Naive thymus-derived CD8-positive, alpha-beta T cell (primary cell): ENCODE results near the gene GUCY1A2. TPM values are rescaled to one million over a fixed set of nuclear protein-coding genes. Genes with fewer than 3 reads are reported as not detected.

Source experiments
- ATAC-seq, 2 donors: fragments of 150-1000 bp; cut with Tn5 transposase in 1 of 2; sonication (Bioruptor Pico), chemical (Tn5 transposase) in 1 of 2; 1 replicate in 1 of 2; 2 replicates in 1 of 2; pipeline ENCODE4 v1.10.0; 2021; ENCODE audit warnings: mild to moderate bottlenecking in 2 of 2, moderate library complexity in 2 of 2
- POLR2A ChIA-PET: fragments of 350-600 bp; sonication (Branson Sonifier 250); formaldehyde crosslinking; loops from one replicate; lab custom pipeline; 2021; ENCODE audit warnings: antibody characterized with exemption; lab: Charles Lee
- DNase-seq, 10 donors: peaks; one replicate each; pipeline versions ENCODE4 v3.0.0 to v3.0.0-alpha.2; 2020 to 2022
- H3K27ac Mint-ChIP-seq, 10 donors: one replicate each; pipeline ENCODE4 v1.8.0; 2020 to 2022; ENCODE audit warnings: mild to moderate bottlenecking in 10 of 10, mixed read lengths in 10 of 10, moderate library complexity in 4 of 10, inconsistent platforms in 1 of 10
- H3K27me3 Mint-ChIP-seq, 5 donors: one replicate each; pipeline ENCODE4 v1.8.0; 2021 to 2022; ENCODE audit warnings: mixed read lengths in 5 of 5
- H3K36me3 Mint-ChIP-seq, 3 donors: one replicate each; pipeline ENCODE4 v1.8.0; 2020 to 2022; ENCODE audit warnings: mixed read lengths in 3 of 3, mild to moderate bottlenecking in 2 of 3, inconsistent platforms in 1 of 3
- H3K4me1 Mint-ChIP-seq, 4 donors: one replicate each; pipeline ENCODE4 v1.8.0; 2021 to 2022; ENCODE audit warnings: mixed read lengths in 4 of 4
- H3K4me3 Mint-ChIP-seq, 10 donors: one replicate each; pipeline ENCODE4 v1.8.0; 2020 to 2022; ENCODE audit warnings: mild to moderate bottlenecking in 10 of 10, mixed read lengths in 10 of 10, moderate library complexity in 6 of 10, inconsistent platforms in 1 of 10
- H3K9me3 Mint-ChIP-seq, 9 donors: one replicate each; pipeline ENCODE4 v1.8.0; 2020 to 2022; ENCODE audit warnings: mixed read lengths in 9 of 9, mild to moderate bottlenecking in 3 of 9, inconsistent platforms in 1 of 9, moderate library complexity in 1 of 9
- polyA plus RNA-seq, 3 donors: library from polyadenylated mRNA; unstranded; fragments of 300-500 nt; fragmentation: Illumina TruSeq; gene quantifications; one replicate each; pipeline ENCODE4 v1.2.3, GENCODE V29; 2021
- total RNA-seq, 8 experiments: library from RNA in 2 of 8; stranded (reverse) in 2 of 8; gene quantifications; one replicate each; pipeline ENCODE4 v1.2.3 and lab custom pipeline; 2021 to 2026

Gene GUCY1A2
- total and polyA plus RNA-seq, 5 experiments from 2014 or later, result not detected

DNA sequence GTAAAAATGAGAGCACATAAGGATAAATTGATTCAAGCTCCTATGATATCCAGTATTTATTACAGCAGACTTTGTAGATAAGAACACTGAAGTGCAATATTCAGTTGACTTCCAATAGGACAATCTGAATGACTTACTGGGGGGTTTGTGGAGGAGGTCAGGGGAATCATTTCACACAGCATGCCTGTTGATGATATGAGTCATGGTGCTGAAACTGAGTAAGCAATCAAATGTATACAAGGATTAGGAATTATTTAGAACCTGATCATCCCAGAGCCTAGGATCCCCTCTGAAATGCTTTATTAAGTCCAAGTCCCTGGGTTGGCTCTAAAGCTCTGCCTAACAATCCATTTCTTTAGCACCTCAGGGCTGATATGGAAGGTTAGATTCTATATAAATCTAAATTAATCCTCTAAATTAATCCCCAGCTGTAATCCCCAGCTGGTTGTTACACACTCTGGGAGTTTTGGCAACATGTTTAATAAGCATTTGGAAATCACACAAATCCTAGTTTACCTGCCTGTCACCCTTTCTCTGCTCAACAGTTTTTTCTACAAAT lies 326.4 kb downstream of the GUCY1A2 start:
- Mint-ChIP-seq H3K4me3 (no peak overlapping the region), H3K27ac (no peak overlapping the region), H3K4me1 (no peaks in the 10 kb centered on the region), H3K27me3 (no peaks in the 10 kb centered on the region), H3K9me3 (peaks cover 0 to 23% (median 6%) of the 10 kb centered on the region in 9 donors), H3K36me3 (no peaks in the 10 kb centered on the region)
- POLR2A ChIA-PET, result no interaction called here
- ATAC-seq, result no peak
- DNase-seq, result no peak

DNA sequence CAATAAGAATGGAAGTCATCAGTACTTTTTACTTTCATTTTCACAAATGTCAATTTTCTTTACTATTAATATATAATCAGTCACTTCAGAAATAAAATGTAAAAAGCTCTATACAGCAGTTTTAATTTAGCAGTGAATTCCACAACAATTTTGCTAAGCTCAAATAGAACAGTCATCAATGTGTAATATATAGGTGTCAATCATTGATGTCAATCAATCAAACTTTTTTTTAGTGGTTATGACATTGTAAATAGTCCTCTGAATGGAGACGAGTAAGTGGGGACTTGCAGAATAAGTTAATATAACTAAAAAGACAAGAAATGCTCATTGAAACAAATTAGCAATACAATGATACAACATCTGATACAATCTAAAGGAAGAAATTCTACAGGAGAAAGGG lies 327.4 kb downstream of the GUCY1A2 start:
- Mint-ChIP-seq H3K27ac (no peak overlapping the region), H3K4me3 (no peak overlapping the region), H3K27me3 (no peaks in the 10 kb centered on the region), H3K4me1 (no peaks in the 10 kb centered on the region), H3K9me3 (peaks cover 0 to 22% (median 6%) of the 10 kb centered on the region in 9 donors), H3K36me3 (no peaks in the 10 kb centered on the region)
- POLR2A ChIA-PET, result no interaction called here
- no peak for ATAC-seq
- no peak for DNase-seq

DNA sequence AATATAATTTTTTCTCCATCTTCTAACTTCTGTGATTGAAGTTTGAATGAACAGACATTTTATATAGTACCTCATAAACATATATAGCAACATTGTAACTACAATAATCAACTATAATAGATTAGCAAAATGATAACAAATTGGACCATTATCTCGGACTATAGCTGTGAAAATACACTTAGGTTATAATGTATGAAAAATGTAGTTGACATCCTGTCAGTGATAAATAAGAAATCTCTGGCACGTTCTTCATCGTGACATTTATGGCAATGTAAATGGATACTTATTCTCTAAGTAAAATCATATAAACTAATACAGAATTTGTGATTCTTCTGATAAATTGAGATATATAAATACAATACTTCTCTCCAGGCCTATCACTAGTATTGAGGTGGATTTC lies 333.3 kb downstream of the GUCY1A2 start:
- Mint-ChIP-seq H3K4me3 (no peak overlapping the region), H3K27me3 (no peaks in the 10 kb centered on the region), H3K36me3 (no peaks in the 10 kb centered on the region), H3K9me3 (peaks cover 0 to 14% (median 3%) of the 10 kb centered on the region in 9 donors), H3K27ac (no peak overlapping the region), H3K4me1 (no peaks in the 10 kb centered on the region)
- POLR2A ChIA-PET, result no interaction called here
- ATAC-seq, result no peak
- no peak for DNase-seq

DNA sequence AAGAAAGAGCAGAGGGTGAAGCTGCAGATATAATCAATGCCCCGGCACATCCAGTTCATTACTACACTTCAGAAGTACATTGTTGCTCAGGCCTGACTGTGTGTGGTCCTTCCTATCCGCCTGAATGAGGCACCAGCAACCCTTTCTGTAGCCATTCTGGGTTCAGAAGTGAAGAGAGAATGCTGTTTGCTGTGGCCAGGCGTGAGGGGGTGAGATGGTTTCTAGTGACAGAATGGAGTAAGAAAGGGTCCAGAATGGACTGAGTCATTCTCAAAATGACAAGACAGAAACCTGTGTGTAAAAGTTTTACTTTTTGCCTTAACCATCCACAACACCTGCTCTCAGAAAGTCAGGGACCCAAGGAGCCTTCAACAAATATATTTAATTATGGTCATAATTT lies 334.8 kb downstream of the GUCY1A2 start:
- Mint-ChIP-seq H3K27me3 (no peaks in the 10 kb centered on the region), H3K9me3 (peaks cover 0 to 5% (median 0%) of the 10 kb centered on the region in 9 donors)
- POLR2A ChIA-PET, result no interaction called here

DNA sequence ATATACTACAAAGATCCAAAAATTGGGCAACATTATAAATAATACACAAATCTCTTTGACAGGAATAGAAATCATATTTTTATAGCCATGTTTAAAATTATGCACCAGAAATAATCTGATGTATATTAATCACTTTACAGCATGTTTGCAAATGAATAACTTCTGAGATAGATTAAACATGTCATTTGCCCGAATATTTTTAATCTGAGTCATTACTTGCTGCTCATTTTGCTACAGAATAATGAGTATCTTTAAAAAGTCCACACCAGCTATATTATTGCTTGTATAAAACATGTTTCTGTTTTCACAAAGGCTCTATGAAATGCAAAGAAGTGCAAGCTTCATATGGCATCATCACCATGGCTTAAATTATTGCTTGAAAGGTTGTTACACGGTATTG lies 336.8 kb downstream of the GUCY1A2 start:
- no peak for ATAC-seq

More for the DNA sequence above, 334.8 kb downstream of the GUCY1A2 start:
- no peak overlapping the region for H3K27ac Mint-ChIP-seq
- H3K4me1 Mint-ChIP-seq, result no peaks in the 10 kb centered on the region
- no peak overlapping the region for H3K4me3 Mint-ChIP-seq
- ATAC-seq (no peak), DNase-seq (no peak)
- no peaks in the 10 kb centered on the region for H3K36me3 Mint-ChIP-seq

DNA sequence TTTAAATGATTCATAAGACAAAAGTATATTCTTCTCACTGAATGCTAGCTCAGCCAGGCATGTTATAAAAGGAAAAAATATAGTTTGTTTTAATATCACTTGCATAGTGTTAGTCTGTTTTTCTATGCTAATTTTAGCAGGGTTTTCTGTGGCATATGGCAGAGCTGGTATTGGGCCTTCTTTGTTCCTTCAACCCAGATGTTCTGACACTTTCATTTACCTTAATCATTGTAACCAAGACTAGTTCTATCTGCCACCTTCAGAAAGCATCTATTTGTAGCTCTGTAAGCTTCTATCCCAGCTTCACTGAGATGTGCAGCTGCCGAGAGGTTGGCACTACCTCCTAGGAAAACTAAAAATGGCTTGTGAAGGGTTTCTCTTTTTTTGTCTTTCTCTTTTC lies 338.7 kb downstream of the GUCY1A2 start:
- Mint-ChIP-seq H3K36me3 (no peaks in the 10 kb centered on the region), H3K4me3 (no peak overlapping the region), H3K4me1 (no peaks in the 10 kb centered on the region), H3K27me3 (no peaks in the 10 kb centered on the region), H3K27ac (no peak overlapping the region), H3K9me3 (peaks cover 0 to 3% (median 0%) of the 10 kb centered on the region in 9 donors)
- no peak for DNase-seq
- POLR2A ChIA-PET, result no interaction called here
- no peak for ATAC-seq

More for the DNA sequence above, 336.8 kb downstream of the GUCY1A2 start:
- Mint-ChIP-seq H3K27me3 (no peaks in the 10 kb centered on the region), H3K27ac (no peak overlapping the region), H3K4me1 (no peaks in the 10 kb centered on the region), H3K9me3 (peaks cover 0 to 3% (median 0%) of the 10 kb centered on the region in 9 donors), H3K36me3 (no peaks in the 10 kb centered on the region), H3K4me3 (no peak overlapping the region)
- no peak for DNase-seq
- POLR2A ChIA-PET, result no interaction called here

DNA sequence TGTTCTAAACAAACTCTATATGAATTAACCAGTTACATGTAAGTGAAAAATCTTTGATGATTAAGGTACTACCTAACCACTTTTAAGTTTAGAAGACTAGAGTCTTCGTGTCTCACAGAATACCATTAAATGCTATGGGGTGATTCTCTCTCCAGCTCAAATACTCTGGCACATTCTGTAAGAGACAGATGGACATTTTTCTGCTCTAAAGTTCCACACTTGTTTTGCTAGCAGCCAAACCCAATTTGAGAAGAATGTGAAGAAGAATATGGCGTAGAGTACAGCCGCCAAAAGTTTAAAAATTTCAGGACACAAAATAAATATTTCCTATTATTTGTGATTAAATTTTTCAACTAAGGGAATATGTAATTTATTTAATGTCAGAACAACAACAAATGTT lies 339.1 kb downstream of the GUCY1A2 start:
- ATAC-seq, result no peak
- Mint-ChIP-seq H3K27me3 (no peaks in the 10 kb centered on the region), H3K9me3 (peaks cover 0 to 3% (median 0%) of the 10 kb centered on the region in 9 donors), H3K4me1 (no peaks in the 10 kb centered on the region), H3K27ac (no peak overlapping the region), H3K36me3 (no peaks in the 10 kb centered on the region), H3K4me3 (no peak overlapping the region)
- no peak for DNase-seq
- POLR2A ChIA-PET, result no interaction called here

DNA sequence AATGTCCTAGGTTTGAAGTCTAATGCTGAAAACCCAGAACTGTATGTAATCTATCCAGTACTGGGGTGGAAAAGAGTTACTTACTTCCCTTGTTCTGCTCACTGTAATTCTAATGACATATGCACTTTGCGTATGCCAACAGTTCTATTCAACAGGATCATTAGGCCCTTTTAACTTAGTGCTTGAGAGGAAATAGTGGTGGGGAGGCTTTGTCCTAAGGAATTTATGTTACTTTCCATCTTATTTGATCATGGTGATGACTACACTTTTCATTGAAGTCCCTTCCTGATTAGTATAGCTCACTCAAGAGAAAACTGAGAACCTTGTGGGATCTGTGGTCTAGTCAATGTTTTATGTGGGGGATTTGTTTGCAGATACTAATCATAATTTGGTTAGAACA lies 348.2 kb downstream of the GUCY1A2 start:
- POLR2A ChIA-PET, result no interaction called here

DNA sequence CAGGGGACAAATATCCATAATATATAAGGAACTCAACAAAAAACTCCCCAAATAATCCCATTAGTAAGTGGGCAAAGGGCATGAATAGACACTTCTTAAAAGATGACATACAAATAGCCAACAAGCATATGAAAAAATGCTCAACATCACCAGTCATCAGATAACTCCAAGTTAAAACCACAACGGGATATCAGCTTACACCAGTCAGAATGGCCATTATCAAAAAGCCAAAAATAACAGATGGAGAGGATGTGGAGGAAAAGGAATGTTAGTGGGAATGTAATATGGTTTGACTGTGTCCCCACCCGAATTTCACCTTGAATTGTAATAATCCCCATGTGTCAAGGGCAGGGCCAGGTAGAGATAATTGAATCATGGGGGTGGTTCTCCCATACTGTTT lies 350.1 kb downstream of the GUCY1A2 start:
- H3K36me3 Mint-ChIP-seq, result no peaks in the 10 kb centered on the region
- H3K27me3 Mint-ChIP-seq, result no peaks in the 10 kb centered on the region
- POLR2A ChIA-PET, result no interaction called here
- ATAC-seq (no peak), DNase-seq (no peak)
- no peak overlapping the region for H3K4me3 Mint-ChIP-seq
- no peak overlapping the region for H3K27ac Mint-ChIP-seq
- H3K9me3 Mint-ChIP-seq, result peaks cover 0 to 16% (median 8%) of the 10 kb centered on the region in 9 donors
- H3K4me1 Mint-ChIP-seq, result no peaks in the 10 kb centered on the region

More for the DNA sequence above, 348.2 kb downstream of the GUCY1A2 start:
- no peak for DNase-seq
- Mint-ChIP-seq H3K4me3 (no peak overlapping the region), H3K27ac (no peak overlapping the region), H3K9me3 (peaks cover 0 to 16% (median 5%) of the 10 kb centered on the region in 9 donors), H3K27me3 (no peaks in the 10 kb centered on the region), H3K36me3 (no peaks in the 10 kb centered on the region), H3K4me1 (no peaks in the 10 kb centered on the region)
- ATAC-seq, result no peak

DNA sequence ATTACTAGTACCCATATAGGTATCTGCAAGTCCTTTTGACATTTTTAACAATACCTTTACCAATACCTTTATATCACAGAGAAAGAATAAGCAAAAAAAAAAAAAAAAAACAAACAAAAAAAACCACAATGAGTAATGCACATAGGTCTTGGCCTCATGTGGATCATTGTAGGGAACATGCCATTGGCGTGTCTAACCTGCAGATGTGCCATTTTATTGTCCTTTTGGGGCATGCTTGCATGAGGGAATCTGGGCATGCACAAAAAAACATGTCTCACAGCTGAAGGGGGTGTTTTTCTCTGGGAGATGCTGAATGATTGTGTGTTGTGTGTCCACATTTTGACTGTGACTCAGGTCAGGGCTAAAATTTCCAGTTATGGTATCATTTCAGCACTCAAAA lies 361.6 kb downstream of the GUCY1A2 start:
- no peak overlapping the region for H3K27ac Mint-ChIP-seq
- POLR2A ChIA-PET, result no interaction called here
- ATAC-seq (no peak), DNase-seq (no peak)
- H3K27me3 Mint-ChIP-seq, result no peaks in the 10 kb centered on the region
- no peaks in the 10 kb centered on the region for H3K36me3 Mint-ChIP-seq
- H3K9me3 Mint-ChIP-seq, result peaks cover 0 to 22% (median 5%) of the 10 kb centered on the region in 9 donors
- H3K4me1 Mint-ChIP-seq, result no peaks in the 10 kb centered on the region
- no peak overlapping the region for H3K4me3 Mint-ChIP-seq

DNA sequence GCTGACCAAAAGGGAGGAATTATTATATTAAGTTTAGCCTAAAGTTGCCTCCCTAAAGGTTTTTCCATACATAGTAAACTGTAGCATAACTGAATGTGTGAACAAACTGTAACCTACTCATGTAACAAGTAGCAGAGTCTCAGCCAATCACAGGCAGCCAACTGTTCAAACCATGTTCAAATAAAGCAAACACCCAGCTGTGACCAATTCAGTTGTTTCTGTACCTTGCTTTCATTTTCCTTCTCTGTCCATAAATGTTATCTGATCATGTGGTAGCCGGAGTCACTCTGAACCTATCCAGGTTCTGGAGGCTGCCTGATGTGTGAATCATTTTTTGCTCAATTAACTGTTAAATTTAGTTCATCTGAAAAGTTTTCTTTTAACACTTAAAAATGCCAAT lies 373.5 kb downstream of the GUCY1A2 start:
- Mint-ChIP-seq H3K4me1 (no peaks in the 10 kb centered on the region), H3K27me3 (no peaks in the 10 kb centered on the region), H3K36me3 (peaks cover 0 to 5% (median 0%) of the 10 kb centered on the region in 3 donors), H3K27ac (no peak overlapping the region), H3K4me3 (no peak overlapping the region), H3K9me3 (peaks cover 0 to 21% (median 12%) of the 10 kb centered on the region in 9 donors)
- ATAC-seq, result no peak
- no peak for DNase-seq
- POLR2A ChIA-PET, result no interaction called here

DNA sequence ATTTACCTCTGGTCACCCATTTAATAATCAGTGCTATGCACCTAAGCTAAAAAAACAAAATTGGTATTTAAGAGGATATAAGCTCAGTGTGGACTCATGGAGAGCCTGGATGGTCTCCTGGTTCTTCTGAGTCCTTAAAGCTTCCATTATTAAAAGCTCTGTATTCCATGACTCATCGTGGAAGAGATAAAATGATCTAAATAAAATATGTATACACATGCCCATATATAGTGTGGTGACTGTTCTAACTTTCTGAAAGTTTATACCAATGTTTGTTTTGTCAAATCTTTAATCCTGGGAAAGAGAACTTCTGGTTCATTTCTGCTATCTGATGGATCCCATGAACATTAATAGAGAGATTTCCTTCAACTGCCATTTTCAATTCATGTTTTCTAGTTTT lies 375.9 kb downstream of the GUCY1A2 start:
- no peak overlapping the region for H3K27ac Mint-ChIP-seq
- no peaks in the 10 kb centered on the region for H3K27me3 Mint-ChIP-seq
- H3K9me3 Mint-ChIP-seq, result peaks cover 0 to 19% (median 14%) of the 10 kb centered on the region in 9 donors
- H3K4me3 Mint-ChIP-seq, result no peak overlapping the region
- POLR2A ChIA-PET, result no interaction called here
- H3K4me1 Mint-ChIP-seq, result no peaks in the 10 kb centered on the region
- ATAC-seq (no peak), DNase-seq (no peak)
- peaks cover 0 to 5% (median 0%) of the 10 kb centered on the region in 3 donors for H3K36me3 Mint-ChIP-seq

DNA sequence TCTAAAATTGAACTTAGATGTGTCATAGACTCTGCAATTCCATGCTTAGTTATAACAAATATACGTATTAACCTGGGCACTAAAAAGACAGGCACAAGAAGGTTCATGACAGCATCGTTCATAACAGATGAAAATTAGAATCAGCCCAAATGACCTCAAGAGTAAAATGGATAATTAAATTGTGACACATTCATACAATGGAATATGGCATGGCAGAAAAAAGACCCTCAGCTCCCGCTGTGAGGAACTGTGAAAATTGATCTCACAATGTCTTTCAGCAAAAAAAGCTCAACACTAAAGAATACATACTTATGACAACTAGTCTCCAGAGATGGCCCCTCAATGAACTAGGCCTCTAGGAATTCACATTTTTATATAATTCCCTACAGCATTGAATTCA lies 386.0 kb downstream of the GUCY1A2 start:
- Mint-ChIP-seq H3K9me3 (peaks cover 2 to 26% (median 4%) of the 10 kb centered on the region in 9 donors), H3K27ac (no peak overlapping the region), H3K4me3 (no peak overlapping the region), H3K36me3 (no peaks in the 10 kb centered on the region), H3K27me3 (no peaks in the 10 kb centered on the region), H3K4me1 (no peaks in the 10 kb centered on the region)
- POLR2A ChIA-PET, result no interaction called here
- DNase-seq (no peak), ATAC-seq (no peak)

DNA sequence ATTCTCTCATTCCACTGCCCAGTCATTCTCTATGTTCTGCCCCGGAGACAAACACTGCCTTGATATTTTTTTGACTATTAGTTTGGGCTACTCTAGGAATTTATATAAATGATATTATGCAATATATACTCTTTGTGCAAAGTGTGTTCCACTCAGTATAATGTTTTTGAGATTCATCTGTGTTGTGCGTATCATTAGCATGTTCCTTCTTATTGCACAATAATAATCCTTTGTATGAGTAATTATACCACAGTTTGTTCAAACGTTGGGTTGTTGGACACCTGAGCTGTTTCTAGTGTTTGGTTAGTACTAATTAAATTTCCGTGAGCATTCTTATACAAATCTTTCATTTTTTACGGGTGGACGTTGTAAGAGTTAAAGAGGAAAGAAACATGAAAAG lies 390.6 kb downstream of the GUCY1A2 start:
- H3K9me3 Mint-ChIP-seq, result peaks cover 2 to 32% (median 5%) of the 10 kb centered on the region in 9 donors
- no peaks in the 10 kb centered on the region for H3K27me3 Mint-ChIP-seq
- no peaks in the 10 kb centered on the region for H3K36me3 Mint-ChIP-seq
- ATAC-seq (no peak), DNase-seq (no peak)
- H3K4me1 Mint-ChIP-seq, result no peaks in the 10 kb centered on the region
- H3K4me3 Mint-ChIP-seq, result no peak overlapping the region
- POLR2A ChIA-PET, result no interaction called here
- no peak overlapping the region for H3K27ac Mint-ChIP-seq
